Smooth muscle cell (in vitro differentiated cells): ENCODE measurements around the gene ZFP1. TPM values are rescaled to one million over a fixed set of nuclear protein-coding genes. Genes with fewer than 3 reads are reported as not detected.

Source experiments
- DNase-seq: peaks from one replicate; lab custom pipeline; 2025; ENCODE audit not compliant: unreplicated experiment; lab: John Stamatoyannopoulos, UW
- H2AFZ ChIP-seq: fragments of 200-600 bp; sonication (generic); 2 replicates; pipeline ENCODE4 v1.6.0; 2016; ENCODE audit warnings: antibody characterized with exemption, low read depth, mild to moderate bottlenecking
- H3F3A ChIP-seq: fragments of 200-600 bp; sonication (generic); 2 replicates; pipeline ENCODE4 v1.6.0; 2017; ENCODE audit warnings: antibody characterized with exemption, low read depth
- H3K27ac ChIP-seq: fragments of 200-600 bp; sonication (generic); 2 replicates; pipeline ENCODE4 v1.5.1; 2016; ENCODE audit warnings: low read depth, mild to moderate bottlenecking
- H3K27me3 ChIP-seq: fragments of 200-600 bp; sonication (generic); 2 replicates; pipeline ENCODE4 v1.6.1; 2016; ENCODE audit warnings: low read depth, mild to moderate bottlenecking
- H3K36me3 ChIP-seq: fragments of 200-600 bp; sonication (generic); 2 replicates; pipeline ENCODE4 v1.5.1; 2016; ENCODE audit warnings: low read depth
- H3K4me1 ChIP-seq: fragments of 200-600 bp; sonication (generic); 2 replicates; pipeline ENCODE4 v1.5.1; 2016; ENCODE audit warnings: low read depth
- H3K4me2 ChIP-seq: fragments of 200-600 bp; sonication (generic); 2 replicates; pipeline ENCODE4 v1.6.0; 2016; ENCODE audit warnings: mild to moderate bottlenecking
- H3K4me3 ChIP-seq: fragments of 200-600 bp; sonication (generic); 2 replicates; pipeline ENCODE4 v1.5.1; 2016; ENCODE audit warnings: mild to moderate bottlenecking
- H3K79me2 ChIP-seq: fragments of 200-600 bp; sonication (generic); 2 replicates; pipeline ENCODE4 v1.6.0; 2016; ENCODE audit warnings: low read depth, mild to moderate bottlenecking
- H3K9ac ChIP-seq: fragments of 200-600 bp; sonication (generic); 2 replicates; pipeline ENCODE4 v1.6.0; 2016; ENCODE audit warnings: low read depth
- H3K9me3 ChIP-seq: fragments of 200-600 bp; sonication (generic); replicated peaks from 2 replicates; pipeline ENCODE4 v1.5.1; 2016; ENCODE audit warnings: low read depth
- H4K20me1 ChIP-seq: fragments of 200-600 bp; sonication (generic); 2 replicates; pipeline ENCODE4 v1.6.0; 2016; ENCODE audit warnings: low read depth
- WGBS: methylation state at CpG from one replicate; pipeline ENCODE4 v1.1.7; 2016; ENCODE audit warnings: low lambda C conversion rate; 5-methylcytosine and 5-hydroxymethylcytosine counted together
- polyA plus RNA-seq: library from polyadenylated mRNA; unstranded; fragments of >200 nt; fragmentation: Nextera tagmentation; extraction: Ambion mirVana; gene quantifications from 2 replicates; pipeline ENCODE4 v1.2.1, GENCODE V29; 2016
- total RNA-seq: library from RNA; depleted of rRNA; stranded (reverse); fragments of >200 nt; gene quantifications from 2 replicates; pipeline ENCODE4 v1.2.3, GENCODE V29; 2014
- TF ChIP-seq, protein P1 (sequence below): fragments of 200-600 bp; sonication (generic); IDR thresholded peaks from 2 replicates; pipeline ENCODE4 v1.5.1; 2017; ENCODE audit warnings: borderline replicate concordance, mild to moderate bottlenecking, antibody characterized with exemption; ENCODE audit not compliant: insufficient read depth, poor library complexity, severe bottlenecking

ZFP1 gene
- total and polyA plus RNA-seq, 2 experiments from 2014 or later: 12.6 to 15.0 TPM

- Histone ChIP-seq H3K9ac (peak overlapping the region; percentile 30), H3K27me3 (no peaks in the 10 kb centered on the region), H3F3A (no peaks in the 10 kb centered on the region), H2AFZ (no peak overlapping the region), H3K4me1 (no peaks in the 10 kb centered on the region), H3K79me2 (no peaks in the 10 kb centered on the region), H3K27ac (peak overlapping the region; percentile 79), H3K36me3 (no peaks in the 10 kb centered on the region), H4K20me1 (no peaks in the 10 kb centered on the region), H3K9me3 (no peaks in the 10 kb centered on the region), H3K4me2 (no peak overlapping the region), H3K4me3 (no peak overlapping the region)
- TF ChIP-seq, protein P1, sequence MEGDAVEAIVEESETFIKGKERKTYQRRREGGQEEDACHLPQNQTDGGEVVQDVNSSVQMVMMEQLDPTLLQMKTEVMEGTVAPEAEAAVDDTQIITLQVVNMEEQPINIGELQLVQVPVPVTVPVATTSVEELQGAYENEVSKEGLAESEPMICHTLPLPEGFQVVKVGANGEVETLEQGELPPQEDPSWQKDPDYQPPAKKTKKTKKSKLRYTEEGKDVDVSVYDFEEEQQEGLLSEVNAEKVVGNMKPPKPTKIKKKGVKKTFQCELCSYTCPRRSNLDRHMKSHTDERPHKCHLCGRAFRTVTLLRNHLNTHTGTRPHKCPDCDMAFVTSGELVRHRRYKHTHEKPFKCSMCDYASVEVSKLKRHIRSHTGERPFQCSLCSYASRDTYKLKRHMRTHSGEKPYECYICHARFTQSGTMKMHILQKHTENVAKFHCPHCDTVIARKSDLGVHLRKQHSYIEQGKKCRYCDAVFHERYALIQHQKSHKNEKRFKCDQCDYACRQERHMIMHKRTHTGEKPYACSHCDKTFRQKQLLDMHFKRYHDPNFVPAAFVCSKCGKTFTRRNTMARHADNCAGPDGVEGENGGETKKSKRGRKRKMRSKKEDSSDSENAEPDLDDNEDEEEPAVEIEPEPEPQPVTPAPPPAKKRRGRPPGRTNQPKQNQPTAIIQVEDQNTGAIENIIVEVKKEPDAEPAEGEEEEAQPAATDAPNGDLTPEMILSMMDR: no peak
- WGBS: 92% methylated on average over 7 of the region's 7 CpGs
- DNase-seq: no peak
Observed at GRCh38 chr16:75216576-75216975, 68.3 kb downstream of the ZFP1 start.

GRCh38 chr16:75217389-75217851 is 69.1 kb downstream of the ZFP1 start:
- peak overlapping the region; percentile 16 for H3K9ac ChIP-seq
- TF ChIP-seq, protein P1: no peak
- H3K79me2 ChIP-seq: no peaks in the 10 kb centered on the region
- no peaks in the 10 kb centered on the region for H3K36me3 ChIP-seq
- no peak overlapping the region for H2AFZ ChIP-seq
- H3K27ac ChIP-seq: peak overlapping the region; percentile 79
- no peaks in the 10 kb centered on the region for H3F3A ChIP-seq
- H4K20me1 ChIP-seq: no peaks in the 10 kb centered on the region
- no peaks in the 10 kb centered on the region for H3K4me1 ChIP-seq
- DNase-seq: no peak
- no peak overlapping the region for H3K4me2 ChIP-seq
- no peak overlapping the region for H3K4me3 ChIP-seq
- H3K27me3 ChIP-seq: no peaks in the 10 kb centered on the region
- 76% methylated on average over 11 of the region's 11 CpGs for WGBS
- no peaks in the 10 kb centered on the region for H3K9me3 ChIP-seq

GRCh38 chr16:75218256-75219076 is 70.1 kb downstream of the ZFP1 start, which contains the start of gene CTRB1:
CTRB1 (plus strand) TSS chr16:75218988; CDS start chr16:75219008, 20 bp downstream.
- Histone ChIP-seq H2AFZ (no peak within 1 kb of the TSS), H4K20me1 (no peaks in the 10 kb centered on the region), H3K4me3 (no peak within 1 kb of the TSS), H3K36me3 (no peaks in the 10 kb centered on the region), H3K4me2 (no peak within 1 kb of the TSS), H3K9ac (peak within 1 kb of the TSS; percentile 16), H3K27me3 (no peaks in the 10 kb centered on the region), H3K79me2 (no peaks in the 10 kb centered on the region), H3K4me1 (no peaks in the 10 kb centered on the region), H3F3A (no peaks in the 10 kb centered on the region), H3K27ac (peak within 1 kb of the TSS; percentile 79), H3K9me3 (no peaks in the 10 kb centered on the region)
- no peak for DNase-seq
- TF ChIP-seq, protein P1: no peak
- 85% methylated on average over 18 of the region's 19 CpGs for WGBS
